Osteoblast (primary cell): ENCODE results near the gene RASL10B. TPM values are rescaled to one million over a fixed set of nuclear protein-coding genes. Genes with fewer than 3 reads are reported as not detected.
A peak's percentile ranks its signal among the peaks of the same experiment; 100 is the strongest.

Experiments
- DNase-seq: peaks from one replicate; pipeline ENCODE4 v3.0.0; 2011; ENCODE audit warnings: low spot score, mixed read lengths; ENCODE audit not compliant: insufficient read length; ENCODE audit errors: missing footprints
- H2AFZ ChIP-seq: 2 replicates; pipeline ENCODE4 v1.6.0; 2011; ENCODE audit warnings: mild to moderate bottlenecking, low read length
- H3K27ac ChIP-seq: 2 replicates; pipeline ENCODE4 v1.5.1; 2011; ENCODE audit warnings: mild to moderate bottlenecking, low read depth, low read length, moderate library complexity
- H3K27me3 ChIP-seq: 2 replicates; pipeline ENCODE4 v1.6.0; 2012; ENCODE audit warnings: mild to moderate bottlenecking, control low read depth, inconsistent platforms, low read length, moderate library complexity; ENCODE audit not compliant: insufficient read depth
- H3K36me3 ChIP-seq: 2 replicates; pipeline ENCODE4 v1.5.1; 2011; ENCODE audit warnings: mild to moderate bottlenecking, low read length, control low read depth, moderate library complexity; ENCODE audit not compliant: insufficient read depth
- H3K4me1 ChIP-seq: 2 replicates; pipeline ENCODE4 v1.5.1; 2011; ENCODE audit warnings: mild to moderate bottlenecking, low read length, control low read depth, moderate library complexity; ENCODE audit not compliant: insufficient read depth
- H3K4me2 ChIP-seq: 2 replicates; pipeline ENCODE4 v1.6.0; 2011; ENCODE audit warnings: mild to moderate bottlenecking, low read length; ENCODE audit not compliant: insufficient read depth
- H3K4me3 ChIP-seq: fragments of 200-600 bp; sonication (generic); 3 replicates; pipeline ENCODE4 v1.5.1; 2012; ENCODE audit warnings: mild to moderate bottlenecking, low read length, inconsistent platforms; ENCODE audit not compliant: insufficient read depth
- H3K79me2 ChIP-seq: 2 replicates; pipeline ENCODE4 v1.6.0; 2012; ENCODE audit warnings: mild to moderate bottlenecking, low read length, control low read depth, inconsistent platforms; ENCODE audit not compliant: insufficient read depth
- H3K9me3 ChIP-seq: 2 replicates; pipeline ENCODE4 v1.5.1; 2011; ENCODE audit warnings: low read depth, low read length, control low read depth
- H4K20me1 ChIP-seq: 2 replicates; pipeline ENCODE4 v1.6.0; 2012; ENCODE audit warnings: mild to moderate bottlenecking, low read length, control low read depth; ENCODE audit not compliant: insufficient read depth
- total RNA-seq: library from RNA; depleted of rRNA; stranded (reverse); fragments of >200 nt; gene quantifications from 2 replicates; pipeline ENCODE4 v1.2.3, GENCODE V29; 2012
- TF ChIP-seq, protein P1 (sequence below): IDR thresholded peaks from 2 replicates; pipeline ENCODE4 v1.5.1; 2011; ENCODE audit warnings: mild to moderate bottlenecking, low read depth, low read length, moderate library complexity; ENCODE audit errors: extremely low read depth

RASL10B gene
- total RNA-seq, 1 donor, result 4.0 TPM

DNA sequence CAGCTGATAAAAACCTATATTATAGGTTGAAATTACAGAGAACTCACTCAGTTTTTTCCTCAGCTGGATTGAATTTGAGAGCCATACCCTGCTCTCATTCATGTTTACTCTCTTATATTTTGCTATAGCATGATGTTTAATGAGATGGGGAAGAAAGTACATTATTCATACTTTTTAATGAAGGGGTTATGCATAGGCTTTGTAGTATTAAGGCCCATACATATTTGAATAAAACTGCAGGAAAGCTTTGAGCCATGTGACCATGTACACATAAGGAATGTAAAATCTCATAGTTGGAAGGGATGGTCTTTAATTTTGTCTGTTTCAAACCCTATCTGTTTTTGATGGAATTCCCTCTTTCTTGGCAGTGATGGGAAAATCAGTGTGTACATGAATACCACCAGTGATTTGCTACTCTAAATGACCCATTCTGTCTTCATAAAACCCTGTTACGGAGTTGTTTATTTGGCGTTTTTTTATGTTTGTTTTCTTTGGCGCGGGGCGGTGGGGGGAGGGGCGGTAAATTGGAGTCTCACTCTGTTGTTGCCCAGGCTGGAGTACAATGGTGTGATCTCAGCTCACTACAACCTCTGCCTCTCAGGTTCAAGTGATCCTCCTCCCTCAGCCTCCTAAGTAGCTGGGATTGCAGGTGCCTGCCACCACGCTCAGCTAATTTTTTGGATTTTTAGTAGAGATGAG lies 38.8 kb upstream of the RASL10B start:
- H3K4me1 ChIP-seq, result no peaks in the 10 kb centered on the region
- no peak overlapping the region for H3K4me2 ChIP-seq
- H3K27me3 ChIP-seq, result no peaks in the 10 kb centered on the region
- no peaks in the 10 kb centered on the region for H3K9me3 ChIP-seq
- no peak overlapping the region for H2AFZ ChIP-seq
- TF ChIP-seq, protein P1, sequence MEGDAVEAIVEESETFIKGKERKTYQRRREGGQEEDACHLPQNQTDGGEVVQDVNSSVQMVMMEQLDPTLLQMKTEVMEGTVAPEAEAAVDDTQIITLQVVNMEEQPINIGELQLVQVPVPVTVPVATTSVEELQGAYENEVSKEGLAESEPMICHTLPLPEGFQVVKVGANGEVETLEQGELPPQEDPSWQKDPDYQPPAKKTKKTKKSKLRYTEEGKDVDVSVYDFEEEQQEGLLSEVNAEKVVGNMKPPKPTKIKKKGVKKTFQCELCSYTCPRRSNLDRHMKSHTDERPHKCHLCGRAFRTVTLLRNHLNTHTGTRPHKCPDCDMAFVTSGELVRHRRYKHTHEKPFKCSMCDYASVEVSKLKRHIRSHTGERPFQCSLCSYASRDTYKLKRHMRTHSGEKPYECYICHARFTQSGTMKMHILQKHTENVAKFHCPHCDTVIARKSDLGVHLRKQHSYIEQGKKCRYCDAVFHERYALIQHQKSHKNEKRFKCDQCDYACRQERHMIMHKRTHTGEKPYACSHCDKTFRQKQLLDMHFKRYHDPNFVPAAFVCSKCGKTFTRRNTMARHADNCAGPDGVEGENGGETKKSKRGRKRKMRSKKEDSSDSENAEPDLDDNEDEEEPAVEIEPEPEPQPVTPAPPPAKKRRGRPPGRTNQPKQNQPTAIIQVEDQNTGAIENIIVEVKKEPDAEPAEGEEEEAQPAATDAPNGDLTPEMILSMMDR, result no peak
- peaks cover 29% of the 10 kb centered on the region for H3K36me3 ChIP-seq
- DNase-seq, result peak; percentile 15
- no peak overlapping the region for H3K27ac ChIP-seq
- no peaks in the 10 kb centered on the region for H4K20me1 ChIP-seq
- peaks cover 3% of the 10 kb centered on the region for H3K79me2 ChIP-seq
- no peak overlapping the region for H3K4me3 ChIP-seq

DNA sequence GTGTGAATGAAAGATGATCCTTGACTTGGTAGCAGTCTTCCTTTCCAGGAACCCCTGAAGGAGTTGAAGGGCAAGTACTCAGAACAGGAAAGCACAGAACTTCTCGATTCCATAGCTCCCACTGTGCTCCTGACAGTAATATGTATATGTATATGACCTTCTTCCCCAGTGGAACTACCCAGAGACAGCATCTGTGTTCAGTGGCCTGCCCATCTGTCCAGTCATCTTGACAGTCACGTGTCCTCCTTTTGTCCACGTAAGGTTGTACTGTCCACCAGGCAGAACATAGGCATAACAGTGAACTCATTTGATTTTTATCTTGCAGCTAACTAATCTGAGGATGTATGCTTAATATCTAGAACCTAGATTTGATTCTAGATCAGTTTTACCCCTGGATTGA lies 37.8 kb upstream of the RASL10B start:
- H3K79me2 ChIP-seq, result peaks cover 3% of the 10 kb centered on the region
- no peak overlapping the region for H3K27ac ChIP-seq
- H3K36me3 ChIP-seq, result peaks cover 21% of the 10 kb centered on the region
- no peak overlapping the region for H3K4me3 ChIP-seq
- no peak overlapping the region for H2AFZ ChIP-seq
- no peak overlapping the region for H3K4me2 ChIP-seq
- TF ChIP-seq, protein P1, result no peak
- no peaks in the 10 kb centered on the region for H3K4me1 ChIP-seq
- no peaks in the 10 kb centered on the region for H4K20me1 ChIP-seq
- no peaks in the 10 kb centered on the region for H3K27me3 ChIP-seq
- H3K9me3 ChIP-seq, result no peaks in the 10 kb centered on the region
- no peak for DNase-seq

DNA sequence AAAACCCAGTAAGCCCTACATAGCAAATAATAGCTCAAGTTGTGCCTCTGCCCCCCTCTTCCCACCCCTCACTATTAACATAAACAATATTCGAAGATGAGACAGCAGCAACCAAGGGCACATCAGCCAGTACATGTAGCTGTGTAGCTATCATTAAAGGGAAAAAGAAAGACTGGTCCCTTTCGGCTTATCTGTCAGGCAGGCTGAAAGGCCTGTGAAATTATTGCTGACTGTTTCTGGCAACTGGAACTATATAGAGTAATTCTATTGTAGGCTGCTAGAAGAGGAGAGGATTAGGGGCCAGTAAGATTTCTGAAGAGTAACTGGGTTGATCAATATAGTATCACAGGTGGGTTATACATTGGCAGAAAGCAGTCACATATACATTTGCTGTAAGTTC lies 36.5 kb upstream of the RASL10B start:
- no peak overlapping the region for H3K4me2 ChIP-seq
- H3K79me2 ChIP-seq, result peaks cover 3% of the 10 kb centered on the region
- H2AFZ ChIP-seq, result no peak overlapping the region
- no peaks in the 10 kb centered on the region for H4K20me1 ChIP-seq
- H3K27me3 ChIP-seq, result no peaks in the 10 kb centered on the region
- no peak overlapping the region for H3K4me3 ChIP-seq
- no peak for DNase-seq
- peaks cover 18% of the 10 kb centered on the region for H3K36me3 ChIP-seq
- H3K9me3 ChIP-seq, result no peaks in the 10 kb centered on the region
- no peaks in the 10 kb centered on the region for H3K4me1 ChIP-seq
- TF ChIP-seq, protein P1, result no peak
- H3K27ac ChIP-seq, result no peak overlapping the region

DNA sequence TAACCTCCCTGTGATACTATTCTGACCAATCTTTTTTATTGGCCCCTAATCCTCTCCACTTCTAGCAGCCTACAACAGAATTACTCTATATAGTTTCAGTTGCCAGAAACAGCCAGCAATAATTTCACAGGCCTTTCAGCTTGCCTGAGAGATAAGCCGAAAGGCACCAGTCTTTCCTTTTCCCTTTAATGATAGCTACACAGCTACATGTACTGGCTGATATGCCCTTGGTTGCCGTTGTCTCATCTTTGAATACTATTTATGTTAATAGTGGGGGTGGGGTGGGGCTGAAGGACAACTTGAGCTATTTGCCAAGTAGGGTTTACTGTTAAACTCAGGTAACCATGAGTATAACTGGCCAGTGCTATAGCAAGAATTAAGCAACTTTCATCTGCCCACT lies 35.8 kb upstream of the RASL10B start:
- no peak overlapping the region for H3K4me3 ChIP-seq
- peaks cover 18% of the 10 kb centered on the region for H3K36me3 ChIP-seq
- TF ChIP-seq, protein P1, result no peak

More for the DNA sequence above, 35.8 kb upstream of the RASL10B start:
- Histone ChIP-seq H3K4me1 (no peaks in the 10 kb centered on the region), H3K4me2 (no peak overlapping the region), H2AFZ (no peak overlapping the region), H3K79me2 (peaks cover 3% of the 10 kb centered on the region), H3K27me3 (no peaks in the 10 kb centered on the region), H3K27ac (no peak overlapping the region), H4K20me1 (no peaks in the 10 kb centered on the region), H3K9me3 (no peaks in the 10 kb centered on the region)
- no peak for DNase-seq
